ENCODE results near the gene HRH2.

HRH2 gene

DNA sequence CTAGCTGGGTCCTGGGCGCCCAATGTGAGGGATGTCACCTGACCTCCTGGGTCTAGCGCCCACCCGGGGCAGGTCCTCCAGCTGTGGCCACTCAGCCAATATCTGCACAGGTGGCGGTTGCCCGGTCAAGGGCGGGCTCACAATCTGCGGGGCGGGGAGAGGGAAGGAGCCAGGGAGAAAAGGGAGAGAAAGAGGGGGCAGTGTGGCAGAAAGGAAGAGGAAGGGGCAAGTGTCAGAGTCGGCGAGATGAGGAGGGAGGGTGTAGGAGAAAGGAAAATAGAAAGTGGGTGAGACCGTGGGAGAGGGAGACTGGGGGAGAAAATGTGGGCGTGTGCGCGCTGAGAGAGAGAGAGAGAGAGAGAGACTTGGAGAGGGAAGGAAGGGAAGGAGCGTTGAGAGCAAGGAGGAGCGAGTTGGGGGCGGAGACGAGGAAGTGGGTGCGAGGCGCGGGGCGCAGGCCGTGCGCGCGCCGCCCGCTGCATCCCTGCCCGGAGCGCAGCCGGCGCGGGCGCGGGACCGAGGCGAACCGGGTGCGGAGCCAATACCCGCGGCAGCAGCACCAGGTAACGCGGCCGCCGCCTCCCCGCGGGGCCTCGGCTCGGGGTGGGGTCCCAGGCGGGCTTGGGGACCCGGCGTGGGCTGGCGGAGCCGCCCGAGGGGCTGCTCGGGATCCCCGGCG lies at the start of gene HRH2:
TSS of gene HRH2 (plus strand) at position 479 of the 679 bp plus-strand sequence. CDS start 25,163 bp downstream, outside the sequence.
- TF ChIP-seq, protein P1, sequence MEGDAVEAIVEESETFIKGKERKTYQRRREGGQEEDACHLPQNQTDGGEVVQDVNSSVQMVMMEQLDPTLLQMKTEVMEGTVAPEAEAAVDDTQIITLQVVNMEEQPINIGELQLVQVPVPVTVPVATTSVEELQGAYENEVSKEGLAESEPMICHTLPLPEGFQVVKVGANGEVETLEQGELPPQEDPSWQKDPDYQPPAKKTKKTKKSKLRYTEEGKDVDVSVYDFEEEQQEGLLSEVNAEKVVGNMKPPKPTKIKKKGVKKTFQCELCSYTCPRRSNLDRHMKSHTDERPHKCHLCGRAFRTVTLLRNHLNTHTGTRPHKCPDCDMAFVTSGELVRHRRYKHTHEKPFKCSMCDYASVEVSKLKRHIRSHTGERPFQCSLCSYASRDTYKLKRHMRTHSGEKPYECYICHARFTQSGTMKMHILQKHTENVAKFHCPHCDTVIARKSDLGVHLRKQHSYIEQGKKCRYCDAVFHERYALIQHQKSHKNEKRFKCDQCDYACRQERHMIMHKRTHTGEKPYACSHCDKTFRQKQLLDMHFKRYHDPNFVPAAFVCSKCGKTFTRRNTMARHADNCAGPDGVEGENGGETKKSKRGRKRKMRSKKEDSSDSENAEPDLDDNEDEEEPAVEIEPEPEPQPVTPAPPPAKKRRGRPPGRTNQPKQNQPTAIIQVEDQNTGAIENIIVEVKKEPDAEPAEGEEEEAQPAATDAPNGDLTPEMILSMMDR (IDR thresholded peaks at IDR 0.05; ENCODE audit: extremely low read depth, insufficient read depth, missing control alignments) = no peak
- in situ Hi-C loops (cut with MboI; ENCODE audit: low pct_unique_long_range_greater_than_20kb, low sequenced_read_pairs, unreplicated experiment) = no loop called here
- DNase-seq (ENCODE audit: low spot score) = no peak

DNA sequence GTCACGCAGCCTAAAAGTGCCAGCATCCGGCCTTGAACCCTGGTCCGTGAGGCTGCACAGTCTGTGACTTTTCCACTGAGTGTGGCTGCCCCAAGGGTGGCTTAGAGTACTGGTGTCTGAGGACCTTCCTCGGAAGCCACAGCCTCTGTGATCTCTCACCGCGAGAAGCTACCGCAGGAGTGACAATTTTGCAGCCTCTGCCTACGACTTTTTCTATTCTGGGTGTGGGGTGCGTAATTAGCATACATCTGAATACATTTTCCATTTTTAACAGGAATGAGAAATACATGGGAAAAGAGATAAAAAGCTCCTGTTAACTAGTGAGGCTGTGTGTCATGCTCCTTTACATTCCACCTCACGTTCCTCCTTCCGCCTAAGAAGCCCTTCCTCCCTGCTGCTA lies 48.3 kb upstream of the HRH2 start:
- DNase-seq (ENCODE audit: low spot score) = no peak
- TF ChIP-seq, protein P1 (IDR thresholded peaks at IDR 0.05; ENCODE audit: extremely low read depth, insufficient read depth, missing control alignments) = no peak
- in situ Hi-C loops (cut with MboI; ENCODE audit: low pct_unique_long_range_greater_than_20kb, low sequenced_read_pairs, unreplicated experiment) = no loop called here

GRCh38 chr5:175610381-175610780 lies 47.5 kb upstream of the HRH2 start:
- TF ChIP-seq, protein P1 (IDR thresholded peaks at IDR 0.05; ENCODE audit: extremely low read depth, insufficient read depth, missing control alignments) = no peak
- DNase-seq (ENCODE audit: low spot score) = no peak
- in situ Hi-C loops (cut with MboI; ENCODE audit: low pct_unique_long_range_greater_than_20kb, low sequenced_read_pairs, unreplicated experiment) = no loop called here

GRCh38 chr5:175610898-175611297 lies 47.0 kb upstream of the HRH2 start:
- TF ChIP-seq, protein P1 (IDR thresholded peaks at IDR 0.05; ENCODE audit: extremely low read depth, insufficient read depth, missing control alignments) = no peak
- in situ Hi-C loops (cut with MboI; ENCODE audit: low pct_unique_long_range_greater_than_20kb, low sequenced_read_pairs, unreplicated experiment) = no loop called here
- no peak for DNase-seq (ENCODE audit: low spot score)

DNA sequence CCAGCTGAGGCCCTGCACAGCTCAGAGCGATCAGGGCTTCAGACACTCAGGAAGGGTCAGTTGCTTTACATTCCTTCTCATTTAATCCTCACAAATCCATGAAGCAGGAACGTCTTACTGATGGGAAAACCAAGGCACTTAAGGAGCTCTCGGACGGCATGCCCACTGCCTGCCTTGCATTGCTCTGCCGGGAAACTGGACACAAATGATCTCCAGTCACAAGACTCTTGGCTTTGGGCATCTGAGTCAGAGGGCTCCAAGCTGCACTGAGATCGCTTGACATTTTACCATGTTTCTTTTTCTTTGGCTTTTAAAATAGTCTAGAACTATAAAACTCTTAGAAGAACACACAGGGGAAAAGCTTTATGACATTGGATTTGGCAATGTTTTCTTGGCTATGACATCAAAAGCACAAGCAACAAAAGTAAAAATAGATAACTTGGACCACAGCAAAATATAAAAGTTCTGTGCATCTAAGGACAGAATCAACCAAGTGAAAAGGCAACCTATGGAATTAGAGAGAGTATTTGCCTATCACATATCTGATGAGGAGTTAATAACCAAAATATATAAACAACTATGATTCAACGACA lies 43.6 kb upstream of the HRH2 start:
- DNase-seq (ENCODE audit: low spot score) = no peak
- in situ Hi-C loops (cut with MboI; ENCODE audit: low pct_unique_long_range_greater_than_20kb, low sequenced_read_pairs, unreplicated experiment) = no loop called here
- TF ChIP-seq, protein P1 (IDR thresholded peaks at IDR 0.05; ENCODE audit: extremely low read depth, insufficient read depth, missing control alignments) = no peak

DNA sequence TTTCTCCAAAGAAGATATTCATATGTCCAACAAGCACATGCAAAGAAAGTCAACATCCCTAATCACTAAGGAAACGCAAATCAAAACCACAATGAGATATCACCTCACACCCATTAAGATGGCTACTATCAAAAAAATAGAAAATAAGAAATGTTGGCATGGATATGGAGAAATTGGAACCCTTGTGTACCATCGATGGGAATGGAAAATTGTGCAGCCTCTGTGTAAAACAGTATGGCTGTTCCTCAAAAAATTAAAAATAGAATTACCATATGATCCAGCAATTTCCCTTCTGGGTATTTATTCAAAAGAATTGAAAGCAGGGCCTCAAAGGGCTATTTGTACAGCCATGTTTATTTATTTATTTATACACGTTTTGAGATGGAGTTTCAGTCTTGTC lies 43.0 kb upstream of the HRH2 start:
- TF ChIP-seq, protein P1 (IDR thresholded peaks at IDR 0.05; ENCODE audit: extremely low read depth, insufficient read depth, missing control alignments) = no peak
- no peak for DNase-seq (ENCODE audit: low spot score)
- in situ Hi-C loops (cut with MboI; ENCODE audit: low pct_unique_long_range_greater_than_20kb, low sequenced_read_pairs, unreplicated experiment) = no loop called here

All from GM13977 (cell line).